GM19043 (cell line): Measurements from ENCODE around the gene PXMP2.

Experiments
- ATAC-seq: cut with Tn5 transposase; IDR thresholded peaks from one replicate; pipeline ENCODE4 v1.9.1; 2021; ENCODE audit warnings: low read depth; ENCODE audit not compliant: unreplicated experiment

PXMP2 gene

DNA sequence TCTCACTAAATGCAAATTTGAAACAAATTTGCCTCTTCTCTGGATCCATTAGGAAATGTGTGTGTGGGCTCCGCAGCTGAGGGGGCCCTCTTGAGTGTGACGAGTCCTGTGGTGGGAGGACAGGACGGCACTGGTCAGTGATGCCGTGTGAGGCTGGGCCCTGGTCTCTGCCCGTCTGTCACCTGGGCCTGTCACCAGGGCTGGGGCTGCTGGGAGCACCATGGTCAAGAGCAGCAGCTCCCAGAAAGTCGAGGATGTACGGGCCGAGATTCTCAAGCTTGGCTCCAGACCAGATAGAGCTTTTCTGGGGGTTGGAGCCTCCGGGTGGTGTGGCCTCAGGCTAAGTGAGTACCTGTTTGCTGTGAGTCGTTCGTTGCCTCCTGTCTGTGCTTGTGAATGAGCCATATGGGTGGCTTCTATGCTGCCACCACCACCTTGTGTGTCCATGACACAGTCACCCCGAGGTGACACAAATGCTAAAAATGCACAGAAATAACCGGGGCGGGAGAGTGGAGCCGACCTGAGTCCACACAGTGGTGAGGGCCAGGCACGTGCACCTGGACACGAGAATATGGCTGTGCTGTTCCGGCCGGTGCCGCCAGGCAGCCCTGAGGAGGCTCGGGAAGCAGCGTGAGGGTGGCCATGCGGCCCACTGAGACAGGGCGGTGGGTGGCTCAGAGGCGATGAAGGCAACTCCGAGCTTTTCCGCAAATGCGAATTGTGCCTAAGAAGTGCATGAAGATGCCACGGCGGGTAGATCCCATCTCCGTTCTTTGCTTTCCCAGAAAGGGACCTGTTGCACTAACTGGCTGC lies 32.0 kb downstream of the PXMP2 start:
- no peak for ATAC-seq

DNA sequence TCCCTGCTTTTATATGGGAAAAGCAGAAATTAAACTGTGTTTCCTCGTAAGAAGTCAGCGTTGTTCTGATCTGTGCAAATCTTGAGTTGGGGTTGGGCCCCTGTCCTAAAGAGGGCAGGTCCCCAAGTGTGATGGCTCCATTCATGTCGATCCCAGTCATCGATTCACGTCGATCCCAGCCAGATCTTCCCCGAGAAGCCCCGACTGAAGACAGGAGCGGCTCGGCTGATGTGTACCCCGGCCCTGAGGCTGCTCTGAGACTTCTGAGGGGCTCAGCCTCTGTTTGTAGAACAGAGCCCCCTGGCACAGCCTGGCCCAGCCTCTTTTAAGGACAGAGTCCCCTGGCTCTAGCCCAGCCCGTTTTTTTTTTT lies 32.6 kb downstream of the PXMP2 start:
- no peak for ATAC-seq

DNA sequence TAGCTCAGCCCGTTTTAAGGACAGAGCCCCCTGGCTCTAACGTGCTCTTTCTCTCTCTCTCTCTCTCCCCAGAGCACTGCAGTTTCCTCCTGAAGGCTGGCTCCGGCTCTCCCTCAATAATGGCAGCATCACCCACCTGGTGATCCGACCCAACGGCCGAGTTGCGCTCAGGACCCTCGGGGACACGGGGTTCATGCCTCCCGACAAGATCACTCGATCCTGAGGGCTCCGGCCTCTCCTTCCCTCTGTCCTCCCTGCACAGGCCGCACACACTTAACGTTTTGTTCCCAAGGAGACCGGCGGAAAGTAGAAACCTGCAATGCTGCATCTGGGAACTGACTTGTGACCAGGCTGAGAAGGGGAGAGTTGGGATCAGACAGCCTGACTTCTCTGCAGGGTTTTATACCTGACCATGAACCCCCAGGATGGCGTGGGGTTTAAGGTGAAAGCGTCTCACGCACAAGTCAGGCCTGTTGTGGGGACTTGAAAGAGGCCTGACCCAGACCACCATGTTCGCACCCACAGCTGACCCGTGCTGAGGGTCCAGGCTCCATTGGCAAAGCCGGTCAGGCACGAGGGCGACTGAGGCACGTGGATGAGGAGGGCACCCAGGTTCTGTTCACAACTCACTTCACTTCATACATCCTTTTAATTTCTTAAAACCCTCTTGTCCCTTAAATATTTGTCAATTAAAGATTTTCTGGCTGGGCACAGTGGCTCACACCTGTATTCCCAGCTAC lies 33.4 kb downstream of the PXMP2 start:
- ATAC-seq, result no peak

DNA sequence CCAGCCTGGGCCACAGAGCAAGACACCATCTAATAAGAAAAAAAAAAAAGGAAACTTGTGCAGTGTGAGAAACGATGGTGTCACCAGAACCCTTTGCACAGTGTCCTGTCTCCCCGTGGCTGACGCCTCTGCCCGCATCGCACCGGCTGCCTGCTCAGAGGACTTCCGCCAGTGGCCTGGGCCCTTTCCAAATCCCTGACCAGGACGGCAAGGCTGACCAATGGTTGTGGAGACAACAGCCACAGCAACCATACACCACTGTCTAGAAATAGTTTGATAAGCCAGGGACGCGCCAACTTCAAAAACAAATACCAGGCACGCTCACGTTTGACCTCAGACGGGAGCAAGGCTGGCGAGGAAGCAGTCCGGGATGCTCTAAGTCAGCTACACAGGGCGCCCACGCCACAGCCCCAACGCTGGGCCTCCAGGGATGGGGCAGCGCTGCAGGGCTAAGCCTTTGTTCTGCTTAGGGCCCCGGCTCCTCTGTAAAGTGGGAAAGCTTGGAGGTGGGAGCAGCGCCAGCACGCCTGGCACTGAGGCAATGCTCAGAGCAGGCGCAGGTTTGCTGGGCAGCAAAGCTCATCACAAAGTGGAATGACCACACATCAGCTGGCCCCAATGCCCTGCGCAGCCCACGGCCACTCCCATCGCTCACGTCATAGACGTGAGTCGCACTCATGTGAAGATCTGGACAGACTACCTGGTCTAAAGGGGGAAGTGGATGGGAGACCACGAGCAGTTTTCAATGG lies 35.8 kb downstream of the PXMP2 start:
- ATAC-seq, result no peak

DNA sequence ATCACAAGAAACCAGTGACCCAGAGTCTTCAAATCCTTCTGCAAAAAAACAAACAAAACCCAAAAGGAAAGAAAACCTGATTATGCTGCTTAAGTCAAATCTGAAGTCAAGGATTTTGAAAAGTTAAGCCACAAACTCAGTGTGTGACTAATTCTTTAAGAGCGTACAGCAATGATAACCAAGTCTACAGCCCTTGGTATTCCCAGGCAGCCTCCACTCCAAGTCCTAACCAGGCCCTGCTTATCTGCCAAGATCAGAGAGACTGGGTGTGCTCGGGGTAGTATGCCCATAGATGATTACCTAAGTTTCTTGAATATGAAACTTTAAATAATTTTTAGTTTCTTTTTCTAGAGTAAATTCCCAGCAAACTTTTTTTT lies 36.4 kb downstream of the PXMP2 start:
- no peak for ATAC-seq

DNA sequence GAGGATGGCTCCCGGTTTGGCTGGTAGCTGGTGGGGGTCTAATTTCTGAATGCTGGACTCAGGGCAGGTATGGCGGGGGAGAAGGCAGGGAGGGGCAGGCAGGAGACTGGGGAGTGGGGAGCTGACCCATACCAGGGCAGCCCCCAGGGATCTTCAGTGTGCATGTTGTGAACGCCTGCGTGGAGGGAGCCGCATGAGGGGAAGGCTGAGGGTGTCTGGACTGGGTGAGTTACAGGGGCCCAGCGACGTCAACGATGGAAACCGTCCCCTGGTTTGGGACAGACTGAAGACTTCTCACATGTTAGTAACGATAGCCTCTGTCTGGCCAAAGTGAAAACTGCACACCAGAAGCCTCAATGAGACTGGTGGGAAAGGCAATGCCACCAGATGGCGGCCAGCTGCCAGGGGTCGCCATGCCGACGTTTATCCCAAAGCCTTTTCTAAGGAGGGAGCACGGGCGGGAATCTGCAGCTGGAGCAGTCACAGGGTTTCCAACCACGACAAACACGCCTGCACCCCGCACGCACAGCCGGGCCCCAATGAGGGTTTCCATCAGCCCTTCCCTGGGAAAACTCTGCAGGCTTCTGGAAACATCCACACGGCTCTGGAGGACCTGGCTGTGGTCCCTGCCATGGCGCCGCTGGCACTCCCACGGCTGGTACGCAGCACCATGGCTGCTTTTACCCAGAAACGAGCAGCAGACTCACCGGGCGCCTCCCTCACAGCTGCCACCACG lies 37.3 kb downstream of the PXMP2 start:
- ATAC-seq, result no peak

DNA sequence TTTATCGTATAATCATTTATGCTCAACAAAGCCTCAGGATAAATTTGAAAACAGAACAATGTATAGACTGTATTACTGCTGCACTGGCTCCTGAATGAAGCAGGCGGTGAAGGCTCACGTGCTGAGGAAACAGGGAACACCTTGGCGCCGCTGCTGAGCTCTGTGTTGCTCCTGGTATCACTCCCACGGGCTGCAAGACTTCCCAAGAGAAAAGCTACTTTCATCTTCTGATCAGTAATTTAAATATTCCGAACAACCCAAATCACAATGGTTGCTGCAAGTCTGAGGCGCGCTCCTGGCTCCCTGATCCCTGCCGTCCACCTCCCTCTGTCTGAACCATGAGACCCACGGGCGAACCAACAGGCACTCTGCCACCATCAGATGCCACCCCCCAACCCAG lies 39.0 kb downstream of the PXMP2 start:
- ATAC-seq, result no peak

DNA sequence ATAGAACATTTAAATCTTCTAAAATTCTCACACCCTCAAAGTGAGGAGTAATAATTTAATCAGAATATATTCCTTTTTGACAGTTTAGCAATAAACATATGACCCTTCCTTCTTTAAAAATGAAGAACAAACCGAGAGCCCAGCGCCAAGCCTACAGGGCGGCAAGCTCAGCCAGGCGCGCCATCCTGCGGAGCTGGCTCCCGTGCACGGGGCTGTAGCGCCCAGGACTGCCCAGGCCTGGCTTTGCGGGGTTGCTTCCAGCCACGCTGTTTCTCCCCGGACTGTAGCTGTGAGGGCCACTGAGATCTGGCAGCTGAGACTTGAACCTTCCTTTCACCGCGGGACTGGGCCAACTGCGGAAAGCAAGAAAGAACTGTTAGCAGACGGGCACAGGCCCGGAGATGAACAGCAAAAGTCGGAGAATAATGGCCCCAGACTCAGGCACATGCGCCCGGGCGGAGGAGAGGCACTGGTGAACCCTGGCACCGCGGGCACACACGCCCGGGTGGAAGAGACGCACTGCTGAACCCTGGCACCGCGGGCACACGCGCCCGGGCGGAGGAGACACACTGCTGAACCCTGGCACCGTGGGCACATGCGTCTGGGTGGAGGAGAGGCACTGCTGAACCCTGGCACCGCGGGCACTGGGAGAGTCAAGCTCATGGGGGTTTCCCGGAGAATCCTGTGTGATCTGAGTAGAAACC lies 39.9 kb downstream of the PXMP2 start:
- no peak for ATAC-seq

DNA sequence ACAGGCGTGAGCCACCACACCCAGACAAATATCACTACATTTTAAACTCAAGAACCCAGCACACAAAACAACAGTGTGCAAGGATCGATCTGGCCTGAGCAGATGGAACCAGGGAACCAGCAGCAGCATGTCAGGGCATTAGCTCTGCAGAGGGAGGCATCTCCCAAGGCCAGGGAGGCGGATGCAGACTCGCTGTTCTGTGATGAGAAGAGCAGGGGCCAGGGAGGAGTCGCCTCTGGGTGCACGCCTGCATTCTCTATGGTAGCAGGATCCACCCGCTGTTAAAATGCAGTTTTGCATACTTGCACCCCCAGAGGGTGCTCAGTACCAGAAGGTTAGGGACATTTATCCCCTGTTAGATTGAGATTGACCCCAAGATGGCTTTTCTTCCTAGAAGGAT lies 41.1 kb downstream of the PXMP2 start:
- ATAC-seq, result no peak

DNA sequence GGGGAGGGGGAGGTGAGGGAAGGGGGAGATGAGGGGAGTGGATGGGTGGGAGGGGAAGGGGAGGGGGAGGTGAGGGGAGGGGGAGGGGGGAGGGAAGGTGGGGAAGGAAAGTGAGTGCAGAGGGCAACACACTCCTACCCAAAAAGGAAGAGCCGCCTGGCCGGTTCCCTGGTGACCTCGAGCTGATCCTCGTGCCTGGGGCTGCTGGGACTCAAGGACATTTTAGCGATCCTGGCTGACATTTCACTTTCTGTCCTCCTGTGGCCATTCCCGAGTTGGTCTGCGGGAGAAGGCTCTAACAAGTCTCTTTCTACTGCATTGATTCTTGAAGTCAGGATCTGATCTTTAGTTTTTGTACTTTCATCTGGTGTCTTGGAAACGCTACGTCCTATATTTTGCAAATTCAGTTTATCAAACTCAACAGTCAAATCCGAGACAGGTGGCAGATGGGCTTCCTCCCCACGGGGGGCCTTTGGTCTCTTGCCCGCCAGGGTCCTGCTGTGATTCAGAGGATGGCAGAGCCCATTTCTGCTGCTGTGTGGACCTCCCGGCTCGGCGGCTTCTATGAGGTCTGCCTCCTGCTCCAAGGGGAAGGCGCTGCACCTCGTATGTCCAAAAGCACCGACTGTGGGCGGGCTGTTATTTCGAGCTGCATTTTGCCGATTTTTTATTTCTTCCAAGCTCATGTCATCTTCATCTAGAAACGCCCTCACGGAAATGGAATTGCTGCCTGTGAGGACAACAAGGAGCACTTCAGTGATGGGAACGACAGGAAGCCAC lies 42.3 kb downstream of the PXMP2 start:
- ATAC-seq, result no peak

DNA sequence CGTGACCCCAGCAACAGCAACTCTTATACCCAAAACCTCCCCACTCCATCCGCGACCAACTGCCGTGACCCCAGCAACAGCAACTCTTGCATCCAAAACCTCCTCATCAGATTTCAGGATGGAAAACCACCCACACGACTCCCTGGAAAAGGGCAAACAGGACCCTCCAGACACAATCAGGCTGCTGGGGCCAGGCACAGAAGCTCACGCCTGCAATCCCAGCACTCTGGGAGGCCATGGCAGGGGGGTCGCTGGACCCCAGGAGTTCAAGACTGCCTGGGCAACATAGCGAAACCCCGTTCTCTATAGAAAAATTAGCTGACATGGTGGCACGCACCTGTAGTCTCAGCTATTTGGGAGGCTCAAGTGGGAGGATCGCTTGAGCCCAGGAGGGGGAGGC lies 43.0 kb downstream of the PXMP2 start:
- ATAC-seq, result no peak

DNA sequence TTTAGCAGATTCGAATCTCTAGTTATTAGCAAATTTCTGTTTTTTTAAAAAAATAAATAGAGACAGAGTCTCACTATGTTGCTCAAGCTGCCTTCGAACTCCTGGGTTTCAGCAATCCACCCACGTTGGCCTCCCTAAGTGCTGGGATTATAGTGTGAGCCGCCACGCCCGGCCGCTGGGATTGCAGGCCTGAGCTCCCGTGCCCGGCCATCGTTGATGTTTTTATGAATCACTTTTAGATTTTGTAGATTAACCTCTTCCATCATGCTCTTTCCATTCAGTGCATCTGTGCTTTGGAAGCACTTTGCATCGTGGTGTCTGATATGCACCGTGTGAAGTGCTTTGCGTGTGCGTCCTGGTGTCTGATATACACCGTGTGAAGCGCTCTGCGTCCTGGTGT lies 44.2 kb downstream of the PXMP2 start:
- no peak for ATAC-seq

DNA sequence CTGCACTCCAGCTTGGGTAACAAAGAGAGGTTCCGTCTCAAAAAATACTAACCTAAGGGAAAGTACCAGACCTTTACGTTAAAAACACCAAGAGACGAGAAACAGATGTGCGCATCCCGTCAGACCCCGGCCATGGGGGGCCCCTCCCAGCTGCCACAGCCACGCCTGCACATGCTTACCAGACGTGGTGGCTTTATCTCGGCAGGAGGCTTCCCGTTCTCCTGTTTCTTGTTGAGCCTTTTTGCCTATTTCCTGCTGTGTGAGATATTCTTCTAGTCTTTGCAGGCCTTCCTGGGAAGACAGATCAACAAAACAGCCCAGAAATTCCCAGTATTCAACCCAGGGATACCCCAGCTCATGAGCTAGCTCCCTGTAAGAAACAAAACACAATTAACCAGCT lies 46.8 kb downstream of the PXMP2 start:
- no peak for ATAC-seq

DNA sequence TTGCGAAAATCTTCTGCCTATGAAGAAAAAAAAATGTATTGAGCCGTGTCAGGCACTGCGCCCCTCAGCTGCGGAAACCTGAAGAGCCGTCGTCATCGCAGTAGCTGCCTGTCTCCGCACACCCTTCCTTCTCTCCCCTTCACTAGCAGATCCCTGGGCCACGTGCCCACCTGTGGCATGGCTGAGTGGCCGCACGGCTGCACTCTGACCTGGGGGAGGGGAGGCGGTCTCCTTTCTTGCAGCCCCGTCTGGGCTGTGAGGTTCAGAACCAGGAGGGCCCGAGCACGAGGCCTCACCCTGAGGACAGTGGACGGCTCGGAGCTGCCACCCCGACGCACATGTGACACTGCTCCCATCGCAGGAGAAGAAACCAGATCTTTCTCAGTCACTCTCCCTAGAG lies 48.1 kb downstream of the PXMP2 start:
- ATAC-seq, result no peak

DNA sequence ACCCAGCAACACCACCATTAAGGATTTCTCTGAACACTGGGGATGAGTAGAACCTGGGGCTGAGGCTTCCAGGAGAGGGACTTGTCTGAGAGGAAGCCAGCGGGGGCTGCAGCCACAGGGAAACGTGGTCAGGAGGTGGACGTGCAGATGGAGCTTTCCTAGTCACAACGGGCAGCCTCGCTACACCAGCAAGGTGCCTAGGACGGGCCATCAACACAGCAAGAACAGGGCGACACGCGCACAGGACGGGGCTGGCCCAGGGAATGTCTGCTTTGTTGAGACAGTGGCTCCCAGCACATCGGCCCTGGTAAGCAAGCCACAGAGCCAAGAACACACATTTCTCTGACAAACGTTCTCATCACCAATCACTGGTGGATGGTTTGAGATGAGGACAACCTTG lies 49.0 kb downstream of the PXMP2 start:
- ATAC-seq, result no peak

DNA sequence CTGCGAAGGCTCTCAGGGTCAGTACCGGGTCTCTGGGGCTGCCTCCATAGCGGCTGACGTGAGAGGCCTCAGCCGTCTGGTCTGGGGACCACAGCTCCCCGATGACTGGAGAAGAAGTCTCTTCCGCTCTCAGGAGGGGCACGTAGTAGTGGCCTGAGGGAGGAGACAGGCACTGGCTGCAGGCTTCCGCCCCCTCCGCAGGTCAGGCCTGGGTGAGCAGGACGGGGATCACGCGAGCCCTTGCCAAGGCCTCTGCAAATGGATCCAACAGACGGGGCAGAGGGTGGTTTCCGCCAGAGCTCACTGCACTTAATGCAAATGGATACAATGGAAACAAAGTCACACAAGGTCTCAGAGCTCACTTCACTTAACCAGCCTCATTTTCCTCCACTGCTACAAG lies 49.5 kb downstream of the PXMP2 start:
- ATAC-seq, result no peak

DNA sequence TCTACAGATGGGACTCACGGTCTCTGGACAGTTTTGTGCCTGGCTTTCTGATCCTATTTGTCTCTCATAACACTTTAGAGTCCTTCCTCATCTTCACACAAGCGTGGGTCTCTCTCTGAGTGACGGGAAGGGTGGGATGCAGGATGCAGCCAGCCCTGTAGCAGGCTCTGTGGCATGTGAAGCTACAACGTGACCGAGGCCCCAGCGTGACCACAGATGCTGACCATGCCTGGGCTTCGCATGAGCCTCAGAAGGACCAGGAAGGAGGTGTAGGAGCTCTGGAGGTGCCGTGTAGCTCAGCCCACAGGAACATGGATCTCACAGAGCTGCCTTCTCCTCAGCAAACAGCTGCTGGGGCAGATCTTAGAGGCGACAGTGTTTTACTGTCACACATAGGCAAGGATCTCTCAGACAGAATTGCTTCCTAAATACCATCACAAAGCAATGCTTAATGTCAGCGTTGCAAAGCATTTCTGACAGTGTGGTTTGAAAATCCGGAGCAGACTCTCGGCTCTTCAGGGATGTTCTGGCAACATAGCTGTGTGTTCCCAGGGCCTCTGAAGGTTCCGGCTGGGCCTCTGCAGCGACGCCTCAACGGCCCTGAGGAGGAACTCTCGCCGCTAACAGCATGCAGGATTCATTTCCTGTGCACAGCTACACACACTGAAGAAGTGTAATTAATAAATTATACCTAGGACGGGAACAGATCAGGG lies 52.4 kb downstream of the PXMP2 start:
- ATAC-seq, result no peak

DNA sequence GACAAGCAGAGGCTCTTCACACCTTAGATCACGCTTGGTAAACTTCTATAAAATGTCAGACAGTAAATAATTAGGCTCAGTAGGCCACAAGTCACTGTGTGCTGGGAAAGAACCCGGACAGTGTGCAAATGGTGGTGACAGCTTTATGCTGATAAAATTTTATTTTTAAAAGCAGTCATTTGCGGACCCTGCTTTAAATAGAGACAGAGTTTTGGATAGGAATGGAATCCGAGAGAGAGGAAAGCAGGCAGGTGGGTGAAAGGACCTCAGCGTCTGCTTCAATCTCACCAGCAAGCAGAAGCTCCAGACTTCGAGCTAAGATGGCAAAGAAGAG lies 52.9 kb downstream of the PXMP2 start:
- no peak for ATAC-seq

DNA sequence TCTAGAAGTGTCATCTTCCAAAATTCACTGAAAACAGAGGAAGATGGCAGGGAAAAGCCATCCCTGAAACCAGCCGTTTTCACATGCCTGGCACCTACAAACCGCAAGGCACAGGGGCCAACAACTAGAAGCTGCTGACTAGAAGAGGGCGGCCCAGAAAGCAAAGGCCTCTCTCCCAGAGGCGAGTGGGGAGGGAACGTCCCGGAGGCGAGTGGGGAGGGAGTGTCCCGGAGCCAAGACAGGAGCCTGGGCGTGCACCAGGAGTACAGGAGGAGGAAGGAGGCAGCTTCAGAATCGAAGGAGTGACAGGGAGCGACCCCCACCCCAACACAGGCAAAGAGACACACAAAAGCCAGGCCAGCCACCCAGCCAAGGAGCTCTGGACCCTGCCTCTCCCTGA lies 53.3 kb downstream of the PXMP2 start:
- ATAC-seq, result no peak
